ENCODE results near the gene ZKSCAN1. TPM values are rescaled to one million over a fixed set of nuclear protein-coding genes. Genes with fewer than 3 reads are reported as not detected.

The ZKSCAN1 gene
- polyA plus RNA-seq, 3 donors, result 10.4 to 24.3 (median 10.7) TPM

DNA sequence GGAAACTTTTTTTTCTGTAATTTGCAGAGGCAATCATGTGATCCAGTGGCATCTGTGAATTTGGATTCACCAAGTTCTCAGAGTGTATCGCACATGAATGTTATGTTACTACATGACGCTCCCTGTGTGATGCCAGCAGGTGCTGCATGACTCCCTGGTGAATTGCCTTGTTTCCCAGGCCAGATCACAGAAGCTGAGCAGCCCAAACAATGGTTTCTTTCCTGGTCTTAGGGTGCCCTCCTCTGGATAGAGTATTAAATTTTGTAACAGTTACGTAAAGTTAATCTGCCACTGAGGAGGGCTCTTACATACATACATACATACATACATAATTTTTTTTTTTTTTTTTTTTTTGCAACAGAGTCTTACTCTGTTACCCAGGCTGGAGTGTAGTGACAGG, 37.8 kb downstream of the ZKSCAN1 start:
- no peak overlapping the region for H3K9ac ChIP-seq (ENCODE audit: insufficient read depth, low read length, poor library complexity, severe bottlenecking)
- H3K4me1 Mint-ChIP-seq, result peaks cover 10% of the 10 kb centered on the region
- H3K27ac ChIP-seq (ENCODE audit: low read depth in 1 of 2, low read length in 2 of 2), result no peak overlapping the region
- no peak overlapping the region for H2AFZ ChIP-seq (ENCODE audit: insufficient read depth, low read depth, low read length, poor library complexity, severe bottlenecking)
- peak; percentile 22 to 39 (median 27) for DNase-seq
- peaks cover 12 to 14% of the 10 kb centered on the region in 2 donors for H3K4me1 ChIP-seq (ENCODE audit: control insufficient read depth in 1 of 2, insufficient read depth in 2 of 2, low read length in 2 of 2)
- TF ChIP-seq, protein P1, sequence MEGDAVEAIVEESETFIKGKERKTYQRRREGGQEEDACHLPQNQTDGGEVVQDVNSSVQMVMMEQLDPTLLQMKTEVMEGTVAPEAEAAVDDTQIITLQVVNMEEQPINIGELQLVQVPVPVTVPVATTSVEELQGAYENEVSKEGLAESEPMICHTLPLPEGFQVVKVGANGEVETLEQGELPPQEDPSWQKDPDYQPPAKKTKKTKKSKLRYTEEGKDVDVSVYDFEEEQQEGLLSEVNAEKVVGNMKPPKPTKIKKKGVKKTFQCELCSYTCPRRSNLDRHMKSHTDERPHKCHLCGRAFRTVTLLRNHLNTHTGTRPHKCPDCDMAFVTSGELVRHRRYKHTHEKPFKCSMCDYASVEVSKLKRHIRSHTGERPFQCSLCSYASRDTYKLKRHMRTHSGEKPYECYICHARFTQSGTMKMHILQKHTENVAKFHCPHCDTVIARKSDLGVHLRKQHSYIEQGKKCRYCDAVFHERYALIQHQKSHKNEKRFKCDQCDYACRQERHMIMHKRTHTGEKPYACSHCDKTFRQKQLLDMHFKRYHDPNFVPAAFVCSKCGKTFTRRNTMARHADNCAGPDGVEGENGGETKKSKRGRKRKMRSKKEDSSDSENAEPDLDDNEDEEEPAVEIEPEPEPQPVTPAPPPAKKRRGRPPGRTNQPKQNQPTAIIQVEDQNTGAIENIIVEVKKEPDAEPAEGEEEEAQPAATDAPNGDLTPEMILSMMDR (IDR thresholded peaks at IDR 0.05), result no peak
- no peak overlapping the region for H3K4me3 ChIP-seq (replicated peaks in 1 of 3; ENCODE audit: low read depth in 2 of 3, low read length in 3 of 3)
- H3K27ac Mint-ChIP-seq, result no peak overlapping the region
- intact Hi-C loops (cut with micrococcal nuclease), result loop anchor here (10.0 kb wide), 2 partner anchors 58 to 138 kb away; partner anchors contain the start of gene TRIM4 (in 2 of the 2)
- no peak overlapping the region for H3K4me2 ChIP-seq (replicated peaks; ENCODE audit: extremely low read depth, low read length, poor library complexity, severe bottlenecking)
- peaks cover 14 to 21% of the 10 kb centered on the region in 2 donors for H3K36me3 ChIP-seq (replicated peaks in 1 of 2; ENCODE audit: control insufficient read depth in 1 of 2, insufficient read depth in 2 of 2, low read length in 2 of 2)
- no peaks in the 10 kb centered on the region for H3K9me3 ChIP-seq (replicated peaks in 1 of 2; ENCODE audit: control insufficient read depth in 1 of 2, insufficient read depth in 1 of 2, low read length in 2 of 2)
- peaks cover 17 to 20% of the 10 kb centered on the region in 2 donors for H3K36me3 Mint-ChIP-seq
- WGBS (ENCODE audit: insufficient coverage), result 69% methylated on average over 2 of the region's 3 CpGs
- H3K27me3 ChIP-seq (ENCODE audit: control insufficient read depth in 2 of 2, insufficient read depth in 2 of 2, low read length in 2 of 2), result no peaks in the 10 kb centered on the region
- H3K4me3 Mint-ChIP-seq, result no peak overlapping the region
- peaks cover 0 to 2% (median 0%) of the 10 kb centered on the region in 3 donors for H3K27me3 Mint-ChIP-seq (ENCODE audit: low read depth in 3 of 3)
- no peaks in the 10 kb centered on the region for H4K20me1 ChIP-seq (ENCODE audit: insufficient read depth, low read length)
- peaks cover 12% of the 10 kb centered on the region for H3K79me2 ChIP-seq (ENCODE audit: insufficient read depth, low read length)
- no peaks in the 10 kb centered on the region for H3K9me3 Mint-ChIP-seq

DNA sequence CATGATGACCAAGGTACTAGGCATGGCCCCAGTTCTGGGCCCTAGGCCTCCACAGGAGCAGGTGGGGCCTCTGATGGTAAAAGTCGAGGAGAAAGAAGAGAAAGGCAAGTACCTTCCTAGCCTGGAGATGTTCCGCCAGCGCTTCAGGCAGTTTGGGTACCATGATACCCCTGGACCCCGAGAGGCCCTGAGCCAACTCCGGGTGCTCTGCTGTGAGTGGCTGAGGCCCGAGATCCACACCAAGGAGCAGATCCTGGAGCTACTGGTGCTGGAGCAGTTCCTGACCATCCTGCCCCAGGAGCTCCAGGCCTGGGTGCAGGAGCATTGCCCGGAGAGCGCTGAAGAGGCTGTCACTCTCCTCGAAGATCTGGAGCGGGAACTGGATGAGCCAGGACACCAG, 41.6 kb downstream of the ZKSCAN1 start:
- H3K4me3 Mint-ChIP-seq, result no peak overlapping the region
- no peak overlapping the region for H3K4me2 ChIP-seq (replicated peaks; ENCODE audit: extremely low read depth, low read length, poor library complexity, severe bottlenecking)
- WGBS (ENCODE audit: insufficient coverage), result 95% methylated on average over 10 of the region's 10 CpGs
- H4K20me1 ChIP-seq (ENCODE audit: insufficient read depth, low read length), result no peaks in the 10 kb centered on the region
- H3K9me3 ChIP-seq (replicated peaks in 1 of 2; ENCODE audit: control insufficient read depth in 1 of 2, insufficient read depth in 1 of 2, low read length in 2 of 2), result no peaks in the 10 kb centered on the region
- peak overlapping the region in 1 of 7 donors; percentile 26 for H3K27ac Mint-ChIP-seq
- no peaks in the 10 kb centered on the region for H3K27me3 ChIP-seq (ENCODE audit: control insufficient read depth in 2 of 2, insufficient read depth in 2 of 2, low read length in 2 of 2)
- no peak overlapping the region for H3K27ac ChIP-seq (ENCODE audit: low read depth in 1 of 2, low read length in 2 of 2)
- peaks cover 43 to 53% of the 10 kb centered on the region in 2 donors for H3K36me3 Mint-ChIP-seq
- H3K4me1 ChIP-seq (ENCODE audit: control insufficient read depth in 1 of 2, insufficient read depth in 2 of 2, low read length in 2 of 2), result no peaks in the 10 kb centered on the region
- intact Hi-C loops (cut with micrococcal nuclease), result loop anchor here (10.0 kb wide), 2 partner anchors 62 to 142 kb away; partner anchors contain the start of gene TRIM4 (in 2 of the 2)
- H3K9me3 Mint-ChIP-seq, result peaks cover 0 to 1% (median 0%) of the 10 kb centered on the region in 7 donors
- no peaks in the 10 kb centered on the region for H3K4me1 Mint-ChIP-seq
- H3K4me3 ChIP-seq (replicated peaks in 1 of 3; ENCODE audit: low read depth in 2 of 3, low read length in 3 of 3), result no peak overlapping the region
- peaks cover 0 to 2% (median 2%) of the 10 kb centered on the region in 3 donors for H3K27me3 Mint-ChIP-seq (ENCODE audit: low read depth in 3 of 3)
- TF ChIP-seq, protein P1 (IDR thresholded peaks at IDR 0.05), result no peak
- peaks cover 25 to 54% of the 10 kb centered on the region in 2 donors for H3K36me3 ChIP-seq (replicated peaks in 1 of 2; ENCODE audit: control insufficient read depth in 1 of 2, insufficient read depth in 2 of 2, low read length in 2 of 2)
- no peak for DNase-seq
- no peak overlapping the region for H2AFZ ChIP-seq (ENCODE audit: insufficient read depth, low read depth, low read length, poor library complexity, severe bottlenecking)
- H3K79me2 ChIP-seq (ENCODE audit: insufficient read depth, low read length), result no peaks in the 10 kb centered on the region
- H3K9ac ChIP-seq (ENCODE audit: insufficient read depth, low read length, poor library complexity, severe bottlenecking), result no peak overlapping the region
